Amniotic epithelial cell (primary cell): ENCODE data around the gene FAM199X.

Source experiments
- DNase-seq: peaks from one replicate; pipeline ENCODE4 v3.0.0-alpha.2; 2010; ENCODE audit warnings: low read depth

FAM199X gene

GRCh38 chrX:104165894-104166734 lies at the start of gene FAM199X:
FAM199X (plus strand) TSS chrX:104166453; CDS start chrX:104166786, 333 bp downstream.
- DNase-seq = peak; percentile 84

GRCh38 chrX:104117759-104118158 lies 48.5 kb upstream of the FAM199X start:
- DNase-seq = no peak

- no peak for DNase-seq
Observed at GRCh38 chrX:104118765-104119164, 47.5 kb upstream of the FAM199X start.

- no peak for DNase-seq
Observed at GRCh38 chrX:104122829-104123228, 43.4 kb upstream of the FAM199X start.

- no peak for DNase-seq
Observed at GRCh38 chrX:104126856-104127255, 39.4 kb upstream of the FAM199X start.

GRCh38 chrX:104130808-104131207 lies 35.4 kb upstream of the FAM199X start:
- DNase-seq = no peak

- no peak for DNase-seq
Observed at GRCh38 chrX:104134583-104135261, 31.5 kb upstream of the FAM199X start.

- peak; percentile 11 for DNase-seq
Observed at GRCh38 chrX:104135677-104136076, 30.6 kb upstream of the FAM199X start.

GRCh38 chrX:104136241-104137019 lies 29.8 kb upstream of the FAM199X start:
- DNase-seq = peak; percentile 84

GRCh38 chrX:104137496-104137895 lies 28.8 kb upstream of the FAM199X start:
- peak; percentile 53 for DNase-seq

- DNase-seq = no peak
Observed at GRCh38 chrX:104141087-104141760, 25.0 kb upstream of the FAM199X start.

GRCh38 chrX:104151037-104151436 lies 15.2 kb upstream of the FAM199X start:
- no peak for DNase-seq

GRCh38 chrX:104156630-104157529 lies 9.4 kb upstream of the FAM199X start, which contains the start of gene SLC25A53:
SLC25A53 (minus strand) TSS chrX:104157009; CDS start chrX:104105257, 51,752 bp downstream.
- peak; percentile 73 for DNase-seq

GRCh38 chrX:104166735-104167436 lies 633 bp downstream of the FAM199X start:
- DNase-seq = no peak

GRCh38 chrX:104168127-104168526 lies 1.9 kb downstream of the FAM199X start:
- DNase-seq = no peak

GRCh38 chrX:104172121-104172520 lies 5.9 kb downstream of the FAM199X start:
- DNase-seq = no peak

GRCh38 chrX:104172788-104173187 lies 6.5 kb downstream of the FAM199X start:
- peak; percentile 38 for DNase-seq

GRCh38 chrX:104173841-104174240 lies 7.6 kb downstream of the FAM199X start:
- DNase-seq = no peak

GRCh38 chrX:104183685-104184084 lies 17.4 kb downstream of the FAM199X start:
- no peak for DNase-seq

GRCh38 chrX:104187931-104188330 lies 21.7 kb downstream of the FAM199X start:
- no peak for DNase-seq
